ENCODE measurements around the gene OTOS.

Gene OTOS

GRCh38 chr2:240135706-240136012 lies 4.8 kb downstream of the OTOS start:
- no peak for DNase-seq

GRCh38 chr2:240134956-240135520 lies 5.4 kb downstream of the OTOS start:
- no peak for DNase-seq

- no peak for DNase-seq
Observed at GRCh38 chr2:240134466-240134865, 6.0 kb downstream of the OTOS start.

- DNase-seq: no peak
Observed at GRCh38 chr2:240133401-240133800, 7.1 kb downstream of the OTOS start.

GRCh38 chr2:240132651-240132980 lies 7.8 kb downstream of the OTOS start:
- DNase-seq: no peak

GRCh38 chr2:240131941-240132650 lies 8.4 kb downstream of the OTOS start:
- DNase-seq: no peak

GRCh38 chr2:240131296-240131695 lies 9.2 kb downstream of the OTOS start:
- no peak for DNase-seq

GRCh38 chr2:240130393-240131195 lies 9.9 kb downstream of the OTOS start:
- DNase-seq: no peak

- DNase-seq: no peak
Observed at GRCh38 chr2:240129731-240130392, 10.6 kb downstream of the OTOS start.

- DNase-seq: no peak
Observed at GRCh38 chr2:240129311-240129710, 11.1 kb downstream of the OTOS start.

GRCh38 chr2:240128608-240129145 lies 11.8 kb downstream of the OTOS start:
- DNase-seq: no peak

- no peak for DNase-seq
Observed at GRCh38 chr2:240127911-240128607, 12.4 kb downstream of the OTOS start.

- no peak for DNase-seq
Observed at GRCh38 chr2:240127191-240127750, 13.2 kb downstream of the OTOS start.

GRCh38 chr2:240126731-240127130 lies 13.7 kb downstream of the OTOS start:
- DNase-seq: no peak

GRCh38 chr2:240125742-240126141 lies 14.7 kb downstream of the OTOS start:
- DNase-seq: no peak

GRCh38 chr2:240124651-240125030 lies 15.8 kb downstream of the OTOS start:
- DNase-seq: no peak

- no peak for DNase-seq
Observed at GRCh38 chr2:240123821-240124650, 16.4 kb downstream of the OTOS start.

- DNase-seq: no peak
Observed at GRCh38 chr2:240121675-240122074, 18.8 kb downstream of the OTOS start.

- DNase-seq: no peak
Observed at GRCh38 chr2:240121190-240121589, 19.3 kb downstream of the OTOS start.

- no peak for DNase-seq
Observed at GRCh38 chr2:240114233-240114632, 26.2 kb downstream of the OTOS start.

GRCh38 chr2:240112914-240113690 lies 27.4 kb downstream of the OTOS start:
- DNase-seq: no peak
